Breast epithelium (tissue), 3 donors: ENCODE measurements around the gene TOMM22.

Source experiments
- POLR2A ChIP-seq: fragments of 450-650 bp; IDR thresholded peaks from one replicate; pipeline ENCODE4 v1.6.1; 2016; ENCODE audit warnings: antibody characterized with exemption, mild to moderate bottlenecking, moderate library complexity
- TF ChIP-seq, protein P1 (sequence below), 3 donors: fragments of 450-650 bp; IDR thresholded peaks; one replicate each; pipeline ENCODE4 v1.5.1; 2016 to 2017; ENCODE audit warnings: antibody characterized with exemption in 3 of 3, mild to moderate bottlenecking in 3 of 3, moderate library complexity in 3 of 3

DNA sequence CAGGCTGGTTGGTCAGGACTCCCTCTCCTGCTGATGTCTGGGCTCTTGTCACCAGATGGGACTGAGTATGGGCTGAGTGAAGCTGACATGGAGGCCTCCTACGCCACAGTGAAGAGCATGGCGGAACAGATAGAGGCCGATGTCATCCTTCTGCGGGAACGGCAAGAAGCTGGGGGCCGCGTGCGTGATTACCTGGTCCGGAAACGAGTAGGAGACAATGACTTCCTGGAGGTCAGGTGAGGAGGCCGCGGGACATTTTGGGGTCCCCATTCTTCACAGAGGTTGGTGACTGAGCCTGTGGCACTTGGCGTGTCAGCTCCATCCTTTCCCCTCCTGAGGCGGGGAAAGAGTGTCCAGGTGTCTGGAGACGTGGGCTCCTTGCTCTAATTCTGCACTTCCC lies 34.1 kb downstream of the TOMM22 start:
- TF ChIP-seq, protein P1, sequence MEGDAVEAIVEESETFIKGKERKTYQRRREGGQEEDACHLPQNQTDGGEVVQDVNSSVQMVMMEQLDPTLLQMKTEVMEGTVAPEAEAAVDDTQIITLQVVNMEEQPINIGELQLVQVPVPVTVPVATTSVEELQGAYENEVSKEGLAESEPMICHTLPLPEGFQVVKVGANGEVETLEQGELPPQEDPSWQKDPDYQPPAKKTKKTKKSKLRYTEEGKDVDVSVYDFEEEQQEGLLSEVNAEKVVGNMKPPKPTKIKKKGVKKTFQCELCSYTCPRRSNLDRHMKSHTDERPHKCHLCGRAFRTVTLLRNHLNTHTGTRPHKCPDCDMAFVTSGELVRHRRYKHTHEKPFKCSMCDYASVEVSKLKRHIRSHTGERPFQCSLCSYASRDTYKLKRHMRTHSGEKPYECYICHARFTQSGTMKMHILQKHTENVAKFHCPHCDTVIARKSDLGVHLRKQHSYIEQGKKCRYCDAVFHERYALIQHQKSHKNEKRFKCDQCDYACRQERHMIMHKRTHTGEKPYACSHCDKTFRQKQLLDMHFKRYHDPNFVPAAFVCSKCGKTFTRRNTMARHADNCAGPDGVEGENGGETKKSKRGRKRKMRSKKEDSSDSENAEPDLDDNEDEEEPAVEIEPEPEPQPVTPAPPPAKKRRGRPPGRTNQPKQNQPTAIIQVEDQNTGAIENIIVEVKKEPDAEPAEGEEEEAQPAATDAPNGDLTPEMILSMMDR (IDR thresholded peaks at IDR 0.05): no peak
- no peak for TF ChIP-seq POLR2A
